ENCODE results near the gene CNTNAP2.
"Not testable (repeated sequence)": the region's sequence is repeated elsewhere in the genome, so short reads cannot be mapped to it uniquely, and the experiment has no call there.

Gene CNTNAP2

GRCh38 chr7:148436135-148436534 lies 2319.5 kb downstream of the CNTNAP2 start:
- H3K27ac ChIP-seq (ENCODE audit: low read depth, low read length), result no peak overlapping the region

GRCh38 chr7:148436571-148436970 lies 2320.0 kb downstream of the CNTNAP2 start:
- Histone ChIP-seq H2AFZ (ENCODE audit: low read length, unreplicated experiment) (no peak overlapping the region), H3K4me3 (ENCODE audit: low read depth, low read length) (no peak overlapping the region), H3K4me1 (ENCODE audit: control insufficient read depth, insufficient read depth, low read length, unreplicated experiment) (no peaks in the 10 kb centered on the region), H3K79me2 (ENCODE audit: control insufficient read depth, insufficient read depth, low read length, unreplicated experiment) (no peaks in the 10 kb centered on the region), H3K27me3 (ENCODE audit: insufficient read depth, low read length) (no peaks in the 10 kb centered on the region; the same call in 1 of the 2 replicates), H3K27ac (ENCODE audit: low read depth, low read length) (no peak overlapping the region), H3K36me3 (ENCODE audit: insufficient read depth, low read length) (no peaks in the 10 kb centered on the region)

More at GRCh38 chr7:148436135-148436534, 2319.5 kb downstream of the CNTNAP2 start:
- Histone ChIP-seq H3K27me3 (ENCODE audit: insufficient read depth, low read length) (no peaks in the 10 kb centered on the region; the same call in 1 of the 2 replicates), H3K4me3 (ENCODE audit: low read depth, low read length) (no peak overlapping the region), H3K79me2 (ENCODE audit: control insufficient read depth, insufficient read depth, low read length, unreplicated experiment) (no peaks in the 10 kb centered on the region), H3K36me3 (ENCODE audit: insufficient read depth, low read length) (no peaks in the 10 kb centered on the region), H3K4me1 (ENCODE audit: control insufficient read depth, insufficient read depth, low read length, unreplicated experiment) (no peaks in the 10 kb centered on the region), H2AFZ (ENCODE audit: low read length, unreplicated experiment) (no peak overlapping the region)

- H3K4me3 ChIP-seq (ENCODE audit: low read depth, low read length), result no peak overlapping the region
- H3K27me3 ChIP-seq (ENCODE audit: insufficient read depth, low read length), result no peaks in the 10 kb centered on the region; the same call in 1 of the 2 replicates
- no peak overlapping the region for H2AFZ ChIP-seq (ENCODE audit: low read length, unreplicated experiment)
- no peaks in the 10 kb centered on the region for H3K4me1 ChIP-seq (ENCODE audit: control insufficient read depth, insufficient read depth, low read length, unreplicated experiment)
- H3K79me2 ChIP-seq (ENCODE audit: control insufficient read depth, insufficient read depth, low read length, unreplicated experiment), result no peaks in the 10 kb centered on the region
- H3K36me3 ChIP-seq (ENCODE audit: insufficient read depth, low read length), result no peaks in the 10 kb centered on the region
- no peak overlapping the region for H3K27ac ChIP-seq (ENCODE audit: low read depth, low read length)
Observed at GRCh38 chr7:148437043-148437442, 2320.4 kb downstream of the CNTNAP2 start.

- Histone ChIP-seq H3K79me2 (ENCODE audit: control insufficient read depth, insufficient read depth, low read length, unreplicated experiment) (no peaks in the 10 kb centered on the region), H3K4me1 (ENCODE audit: control insufficient read depth, insufficient read depth, low read length, unreplicated experiment) (no peaks in the 10 kb centered on the region), H3K27me3 (ENCODE audit: insufficient read depth, low read length) (no peaks in the 10 kb centered on the region), H3K4me3 (ENCODE audit: low read depth, low read length) (no peak overlapping the region), H2AFZ (ENCODE audit: low read length, unreplicated experiment) (no peak overlapping the region), H3K36me3 (ENCODE audit: insufficient read depth, low read length) (no peaks in the 10 kb centered on the region), H3K27ac (ENCODE audit: low read depth, low read length) (no peak overlapping the region)
Observed at GRCh38 chr7:148442141-148442655, 2325.6 kb downstream of the CNTNAP2 start.

- H3K79me2 ChIP-seq (ENCODE audit: control insufficient read depth, insufficient read depth, low read length, unreplicated experiment), result no peaks in the 10 kb centered on the region
- no peak overlapping the region for H3K27ac ChIP-seq (ENCODE audit: low read depth, low read length)
- H3K27me3 ChIP-seq (ENCODE audit: insufficient read depth, low read length), result no peaks in the 10 kb centered on the region
Observed at GRCh38 chr7:148442933-148443332, 2326.3 kb downstream of the CNTNAP2 start.

GRCh38 chr7:148445260-148446044 lies 2328.9 kb downstream of the CNTNAP2 start:
- no peaks in the 10 kb centered on the region for H3K79me2 ChIP-seq (ENCODE audit: control insufficient read depth, insufficient read depth, low read length, unreplicated experiment)
- H2AFZ ChIP-seq (ENCODE audit: low read length, unreplicated experiment), result no peak overlapping the region
- H3K4me1 ChIP-seq (ENCODE audit: control insufficient read depth, insufficient read depth, low read length, unreplicated experiment), result no peaks in the 10 kb centered on the region
- no peaks in the 10 kb centered on the region for H3K27me3 ChIP-seq (ENCODE audit: insufficient read depth, low read length)
- no peak overlapping the region for H3K4me3 ChIP-seq (ENCODE audit: low read depth, low read length)
- no peaks in the 10 kb centered on the region for H3K36me3 ChIP-seq (ENCODE audit: insufficient read depth, low read length)
- no peak overlapping the region for H3K27ac ChIP-seq (ENCODE audit: low read depth, low read length)

More at GRCh38 chr7:148442933-148443332, 2326.3 kb downstream of the CNTNAP2 start:
- Histone ChIP-seq H3K4me3 (ENCODE audit: low read depth, low read length) (no peak overlapping the region), H3K4me1 (ENCODE audit: control insufficient read depth, insufficient read depth, low read length, unreplicated experiment) (no peaks in the 10 kb centered on the region), H2AFZ (ENCODE audit: low read length, unreplicated experiment) (no peak overlapping the region), H3K36me3 (ENCODE audit: insufficient read depth, low read length) (no peaks in the 10 kb centered on the region)

GRCh38 chr7:148447221-148447849 lies 2330.7 kb downstream of the CNTNAP2 start:
- Histone ChIP-seq H3K36me3 (ENCODE audit: insufficient read depth, low read length) (no peaks in the 10 kb centered on the region), H3K4me1 (ENCODE audit: control insufficient read depth, insufficient read depth, low read length, unreplicated experiment) (no peaks in the 10 kb centered on the region), H3K4me3 (ENCODE audit: low read depth, low read length) (no peak overlapping the region), H3K27me3 (ENCODE audit: insufficient read depth, low read length) (no peaks in the 10 kb centered on the region), H3K27ac (ENCODE audit: low read depth, low read length) (no peak overlapping the region), H3K79me2 (ENCODE audit: control insufficient read depth, insufficient read depth, low read length, unreplicated experiment) (no peaks in the 10 kb centered on the region), H2AFZ (ENCODE audit: low read length, unreplicated experiment) (no peak overlapping the region)

GRCh38 chr7:148451526-148451925 lies 2334.9 kb downstream of the CNTNAP2 start:
- not testable (repeated sequence) for H3K4me1 ChIP-seq (ENCODE audit: control insufficient read depth, insufficient read depth, low read length, unreplicated experiment); H3K4me3 ChIP-seq (ENCODE audit: low read depth, low read length); H3K27me3 ChIP-seq (ENCODE audit: insufficient read depth, low read length); H3K27ac ChIP-seq (ENCODE audit: low read depth, low read length); H3K79me2 ChIP-seq (ENCODE audit: control insufficient read depth, insufficient read depth, low read length, unreplicated experiment); H2AFZ ChIP-seq (ENCODE audit: low read length, unreplicated experiment); H3K36me3 ChIP-seq (ENCODE audit: insufficient read depth, low read length)

GRCh38 chr7:148456351-148456750 lies 2339.8 kb downstream of the CNTNAP2 start:
- no peaks in the 10 kb centered on the region for H3K36me3 ChIP-seq (ENCODE audit: insufficient read depth, low read length)
- no peaks in the 10 kb centered on the region for H3K27me3 ChIP-seq (ENCODE audit: insufficient read depth, low read length)
- no peak overlapping the region for H3K27ac ChIP-seq (ENCODE audit: low read depth, low read length)
- H2AFZ ChIP-seq (ENCODE audit: low read length, unreplicated experiment), result no peak overlapping the region
- no peak overlapping the region for H3K4me3 ChIP-seq (ENCODE audit: low read depth, low read length)
- H3K4me1 ChIP-seq (ENCODE audit: control insufficient read depth, insufficient read depth, low read length, unreplicated experiment), result no peaks in the 10 kb centered on the region
- no peaks in the 10 kb centered on the region for H3K79me2 ChIP-seq (ENCODE audit: control insufficient read depth, insufficient read depth, low read length, unreplicated experiment)

GRCh38 chr7:148457310-148457921 lies 2340.8 kb downstream of the CNTNAP2 start:
- no peak overlapping the region for H3K4me3 ChIP-seq (ENCODE audit: low read depth, low read length)
- H3K36me3 ChIP-seq (ENCODE audit: insufficient read depth, low read length), result no peaks in the 10 kb centered on the region
- H3K27me3 ChIP-seq (ENCODE audit: insufficient read depth, low read length), result no peaks in the 10 kb centered on the region
- no peaks in the 10 kb centered on the region for H3K79me2 ChIP-seq (ENCODE audit: control insufficient read depth, insufficient read depth, low read length, unreplicated experiment)
- no peaks in the 10 kb centered on the region for H3K4me1 ChIP-seq (ENCODE audit: control insufficient read depth, insufficient read depth, low read length, unreplicated experiment)
- no peak overlapping the region for H2AFZ ChIP-seq (ENCODE audit: low read length, unreplicated experiment)
- H3K27ac ChIP-seq (ENCODE audit: low read depth, low read length), result no peak overlapping the region
